Esophagus muscularis mucosa (tissue), 3 donors: ENCODE measurements around the gene IRF9.

Experiments used
- POLR2AphosphoS5 ChIP-seq, 2 donors: sonication (generic); formaldehyde crosslinking; IDR thresholded peaks; one replicate each; pipeline ENCODE4 v1.6.1; 2017; ENCODE audit warnings: antibody characterized with exemption in 2 of 2
- TF ChIP-seq, protein P1 (sequence below), 3 experiments: fragments of 200-600 bp in 2 of 3; fragments of 450-650 bp in 1 of 3; sonication (generic) in 2 of 3; IDR thresholded peaks; one replicate each; pipeline ENCODE4 v1.5.1; 2017 to 2019; ENCODE audit warnings: antibody characterized with exemption in 3 of 3, mild to moderate bottlenecking in 2 of 3, moderate library complexity in 1 of 3

DNA sequence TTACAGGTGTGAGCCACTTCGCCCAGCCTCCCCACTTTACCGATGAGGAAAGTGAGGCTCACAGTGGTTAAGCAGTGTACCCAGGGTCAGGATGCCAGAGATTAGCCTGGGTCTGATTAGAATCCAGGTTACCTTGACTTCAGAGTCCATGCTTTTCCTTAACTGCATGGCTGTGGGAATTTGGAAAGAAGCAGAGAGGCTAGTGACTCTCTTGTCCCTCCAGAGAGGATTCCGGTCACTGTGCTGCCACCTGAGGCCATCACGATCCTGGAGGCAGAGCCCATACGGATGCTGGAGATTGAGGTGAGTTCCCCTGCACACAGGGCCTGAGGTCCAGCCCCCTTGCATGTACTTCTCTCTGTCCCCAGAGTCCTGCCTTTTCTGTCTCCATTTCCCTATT lies 15.5 kb downstream of the IRF9 start:
- TF ChIP-seq, protein P1, sequence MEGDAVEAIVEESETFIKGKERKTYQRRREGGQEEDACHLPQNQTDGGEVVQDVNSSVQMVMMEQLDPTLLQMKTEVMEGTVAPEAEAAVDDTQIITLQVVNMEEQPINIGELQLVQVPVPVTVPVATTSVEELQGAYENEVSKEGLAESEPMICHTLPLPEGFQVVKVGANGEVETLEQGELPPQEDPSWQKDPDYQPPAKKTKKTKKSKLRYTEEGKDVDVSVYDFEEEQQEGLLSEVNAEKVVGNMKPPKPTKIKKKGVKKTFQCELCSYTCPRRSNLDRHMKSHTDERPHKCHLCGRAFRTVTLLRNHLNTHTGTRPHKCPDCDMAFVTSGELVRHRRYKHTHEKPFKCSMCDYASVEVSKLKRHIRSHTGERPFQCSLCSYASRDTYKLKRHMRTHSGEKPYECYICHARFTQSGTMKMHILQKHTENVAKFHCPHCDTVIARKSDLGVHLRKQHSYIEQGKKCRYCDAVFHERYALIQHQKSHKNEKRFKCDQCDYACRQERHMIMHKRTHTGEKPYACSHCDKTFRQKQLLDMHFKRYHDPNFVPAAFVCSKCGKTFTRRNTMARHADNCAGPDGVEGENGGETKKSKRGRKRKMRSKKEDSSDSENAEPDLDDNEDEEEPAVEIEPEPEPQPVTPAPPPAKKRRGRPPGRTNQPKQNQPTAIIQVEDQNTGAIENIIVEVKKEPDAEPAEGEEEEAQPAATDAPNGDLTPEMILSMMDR (IDR thresholded peaks at IDR 0.05), result no peak
- no peak for TF ChIP-seq POLR2AphosphoS5 (IDR thresholded peaks at IDR 0.05)
